NB4 (cell line): ENCODE results near the gene TSSK2.

Source experiments
- CTCF ChIP-seq: IDR thresholded peaks from one replicate; pipeline ENCODE4 v1.5.1; 2012; ENCODE audit warnings: low read depth, low read length
- MAX ChIP-seq: IDR thresholded peaks from 2 replicates; pipeline ENCODE4 v1.6.1; 2011; ENCODE audit warnings: low read depth, low read length
- MYC ChIP-seq: IDR thresholded peaks from 2 replicates; pipeline ENCODE4 v1.6.1; 2011; ENCODE audit warnings: low read depth, low read length
- POLR2A ChIP-seq: IDR thresholded peaks from 2 replicates; pipeline ENCODE4 v1.6.1; 2011; ENCODE audit warnings: mild to moderate bottlenecking; ENCODE audit not compliant: insufficient read length; ENCODE audit errors: extremely low read depth

- TF ChIP-seq CTCF (no peak), MYC (no peak), MAX (no peak), POLR2A (no peak)
Measured at GRCh38 chr22:19088866-19089595, 42.1 kb upstream of the TSSK2 start.
